ENCODE measurements around the gene CXCR5. TPM values are rescaled to one million over a fixed set of nuclear protein-coding genes. Genes with fewer than 3 reads are reported as not detected.

CXCR5 gene
- total RNA-seq, 2 experiments from 2014 or later, result 18.9 to 21.3 TPM

DNA sequence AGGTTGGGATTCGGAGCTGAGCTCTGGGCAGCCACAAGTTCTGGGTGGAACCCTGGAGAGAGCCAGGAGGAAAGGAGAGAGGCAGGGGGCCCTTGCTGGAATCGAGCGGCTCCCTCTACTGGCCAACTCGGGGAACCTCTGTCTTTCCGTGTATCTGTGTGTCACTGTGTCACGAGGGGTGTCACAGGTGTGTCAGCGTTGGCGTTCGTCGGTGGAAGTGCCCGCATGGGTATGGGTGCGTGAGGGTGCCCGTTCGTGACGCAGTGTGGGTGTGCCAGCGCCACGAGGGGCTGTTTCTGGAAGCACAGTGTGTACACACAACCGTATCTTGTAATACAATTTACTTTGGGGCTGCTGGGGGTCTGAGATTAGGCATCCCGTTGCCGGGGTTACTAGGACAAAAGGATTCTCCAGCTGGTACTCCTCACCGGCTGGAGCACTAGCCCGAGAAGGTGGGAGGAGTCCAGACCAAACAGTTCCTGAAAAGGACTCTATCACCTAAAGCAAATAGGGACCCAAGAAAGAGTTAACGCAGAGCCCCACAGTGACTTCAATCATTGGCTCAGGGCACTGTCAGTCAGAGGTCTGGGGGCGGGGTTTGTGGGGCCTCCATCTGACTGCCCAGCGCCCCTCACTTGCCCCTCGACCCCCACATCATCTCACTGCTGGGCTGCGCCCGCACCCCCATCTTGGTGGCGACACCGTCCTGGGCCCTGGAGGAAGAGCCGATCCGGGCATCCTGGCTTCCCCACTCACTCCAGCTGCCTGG lies 44.6 kb downstream of the CXCR5 start:
- CTCF ChIA-PET, result interaction anchor here (0.5 to 1.7 kb wide), 7 partner anchors 22 to 247 kb away, joined by 3 to 9 read pairs (median 3); partner anchors contain the start of gene CXCR5
- POLR2A ChIA-PET, result interaction anchor here (0.6 to 2.6 kb wide), 3 partner anchors 18 to 163 kb away, joined by 3 to 10 read pairs (median 4); no protein-coding TSS in a partner anchor
- Mint-ChIP-seq H3K36me3 (ENCODE audit: low read depth) (no peaks in the 10 kb centered on the region), H3K27me3 (no peaks in the 10 kb centered on the region), H3K9me3 (ENCODE audit: low read depth) (no peaks in the 10 kb centered on the region), H3K4me3 (peak overlapping the region; percentile 86), H3K27ac (peak overlapping the region; percentile 97), H3K4me1 (peaks cover 42% of the 10 kb centered on the region)
- ATAC-seq (peak; percentile 51), DNase-seq (peak; percentile 95)
- intact Hi-C loops (cut with DNase I, micrococcal nuclease), result loop anchor here (1.0 to 5.0 kb wide), 11 partner anchors 16 to 706 kb away; partner anchors contain the start of genes CXCR5 (in 2 of the 2), KMT2A (in 2 of the 2), RPS25 (in 2 of the 2) and TRAPPC4 (in 2 of the 2)

DNA sequence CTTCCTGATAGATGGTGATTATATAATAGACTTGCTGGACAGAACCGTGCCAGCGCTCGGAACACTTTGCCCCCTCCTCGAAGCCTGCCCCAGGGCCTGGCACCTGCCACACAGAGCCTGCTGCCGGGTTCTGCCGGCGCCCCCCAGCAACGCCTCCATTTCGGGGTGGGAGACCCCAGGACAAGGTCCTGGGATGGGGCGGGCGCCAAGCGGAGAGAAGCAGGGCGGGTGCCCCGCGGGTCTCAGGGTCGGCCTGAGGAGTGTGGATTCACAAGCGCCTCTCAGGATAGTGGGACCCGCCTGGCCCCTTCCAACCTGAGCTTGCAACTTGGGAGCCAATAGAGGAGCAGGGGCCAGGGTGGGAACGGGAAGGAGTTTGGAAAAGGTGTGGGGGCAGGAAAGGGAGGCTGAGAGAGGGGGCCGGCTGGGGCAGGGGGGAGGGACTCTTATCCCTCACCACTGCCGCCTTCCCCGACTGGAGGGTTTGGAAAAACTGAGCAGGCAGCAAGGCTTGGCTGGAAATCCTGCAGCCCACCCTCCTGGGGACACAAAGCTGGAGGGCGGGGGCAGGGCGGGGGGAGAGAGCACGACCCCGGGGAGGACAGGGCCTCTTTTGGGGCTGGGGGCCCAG lies 45.3 kb downstream of the CXCR5 start:
- ChIA-PET CTCF (interaction anchor here (0.6 to 4.5 kb wide), 7 partner anchors 14 to 141 kb away, joined by 3 to 96 read pairs (median 4); partner anchors contain the start of genes CXCR5 and VPS11), POLR2A (interaction anchor here (1.0 to 2.6 kb wide), 4 partner anchors 14 to 136 kb away, joined by 4 to 10 read pairs (median 7); partner anchors contain the start of gene CXCR5)
- Mint-ChIP-seq H3K4me1 (peaks cover 40% of the 10 kb centered on the region), H3K4me3 (peak overlapping the region; percentile 86), H3K36me3 (ENCODE audit: low read depth) (no peaks in the 10 kb centered on the region), H3K27me3 (no peaks in the 10 kb centered on the region), H3K9me3 (ENCODE audit: low read depth) (no peaks in the 10 kb centered on the region), H3K27ac (peak overlapping the region; percentile 97)
- DNase-seq, result peak; percentile 72
- ATAC-seq, result peak; percentile 1
- intact Hi-C loops (cut with DNase I, micrococcal nuclease), result loop anchor here (1.0 to 5.0 kb wide), 13 partner anchors 17 to 707 kb away; partner anchors contain the start of genes CXCR5 (in 2 of the 2), KMT2A (in 2 of the 2), RPS25 (in 2 of the 2) and TRAPPC4 (in 2 of the 2)

DNA sequence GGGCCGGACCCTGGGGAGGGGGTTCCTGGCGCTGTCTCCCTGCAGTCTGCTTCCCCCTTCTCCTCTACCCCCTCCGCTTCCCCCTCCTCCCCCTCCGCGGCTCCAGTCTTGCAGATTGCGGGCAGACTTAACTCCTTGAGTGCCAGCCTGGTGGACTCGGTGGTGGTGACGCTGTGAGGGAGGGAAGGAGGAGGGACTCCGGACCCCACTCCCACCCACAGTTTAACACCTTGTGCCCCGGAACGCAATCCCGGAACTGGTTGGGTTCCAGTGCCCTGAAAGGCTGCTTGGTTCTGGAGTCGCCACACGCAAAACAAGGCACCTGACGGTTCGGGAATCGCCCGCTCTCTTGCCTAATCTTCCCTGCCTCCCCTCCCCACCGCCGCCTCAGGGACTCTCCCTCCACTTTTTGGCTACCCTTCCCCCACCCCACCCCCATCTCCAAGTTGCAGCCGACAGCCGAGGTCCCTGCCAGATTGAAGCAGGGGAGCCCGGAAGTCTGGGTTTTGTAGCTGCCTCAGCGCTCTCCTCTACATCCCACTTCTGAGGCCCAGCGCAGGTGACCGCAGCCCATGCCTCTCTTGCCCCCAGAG lies 45.9 kb downstream of the CXCR5 start:
- intact Hi-C loops (cut with DNase I, micrococcal nuclease), result loop anchor here (1.0 to 5.0 kb wide), 18 partner anchors 11 to 707 kb away; partner anchors contain the start of genes KMT2A (in 2 of the 2), ATP5MG (in 1 of the 2), CBL (in 1 of the 2) and CD3D (in 1 of the 2)
- peak overlapping the region; percentile 86 for H3K4me3 Mint-ChIP-seq
- peak; percentile 24 for ATAC-seq
- CTCF ChIA-PET, result interaction anchor here (0.5 to 4.5 kb wide), 21 partner anchors 10 to 240 kb away, joined by 3 to 96 read pairs (median 4); partner anchors contain the start of genes CENATAC, CXCR5 and VPS11
- H3K9me3 Mint-ChIP-seq (ENCODE audit: low read depth), result no peaks in the 10 kb centered on the region
- DNase-seq, result peak; percentile 92
- no peaks in the 10 kb centered on the region for H3K36me3 Mint-ChIP-seq (ENCODE audit: low read depth)
- POLR2A ChIA-PET, result interaction anchor here (0.5 to 2.6 kb wide), 9 partner anchors 15 to 141 kb away, joined by 4 to 10 read pairs (median 4); partner anchors contain the start of genes CXCR5 and DDX6
- H3K27ac Mint-ChIP-seq, result peak overlapping the region; percentile 93
- no peaks in the 10 kb centered on the region for H3K27me3 Mint-ChIP-seq
- H3K4me1 Mint-ChIP-seq, result peaks cover 40% of the 10 kb centered on the region

DNA sequence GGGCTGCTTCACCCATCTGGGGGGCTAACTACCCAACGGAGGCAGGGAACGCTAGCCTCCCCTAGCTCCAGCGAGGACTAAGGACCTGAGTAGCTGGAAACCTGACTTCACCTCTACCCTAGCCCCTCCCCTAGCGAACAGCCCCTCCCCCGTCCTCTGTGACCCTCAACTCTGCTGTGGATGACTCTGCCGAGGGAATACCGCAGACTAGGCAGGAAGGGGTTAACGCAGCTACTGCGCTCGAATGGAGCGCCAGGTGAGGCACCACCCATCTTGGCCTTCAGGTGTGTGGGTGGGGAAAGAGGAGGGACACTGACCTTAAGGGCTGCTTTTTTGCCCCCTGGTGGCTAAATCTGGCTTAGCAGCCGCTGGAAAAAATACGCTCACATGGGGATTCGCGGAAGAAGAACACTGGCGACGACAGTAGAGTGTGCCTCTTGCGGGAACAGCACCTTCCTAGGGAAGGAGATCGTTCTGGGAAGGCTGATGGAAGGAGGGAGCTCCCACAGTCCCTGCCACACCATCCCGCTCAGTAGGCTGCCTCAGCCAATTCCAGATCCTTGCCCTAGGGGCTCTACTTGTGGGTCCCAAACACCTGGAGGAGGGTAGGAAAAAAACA lies 46.5 kb downstream of the CXCR5 start:
- intact Hi-C loops (cut with DNase I, micrococcal nuclease), result loop anchor here (1.0 to 2.0 kb wide), 9 partner anchors 10 to 240 kb away; partner anchors contain the start of genes CENATAC (in 1 of the 2), DDX6 (in 1 of the 2), HYOU1 (in 1 of the 2) and SLC37A4 (in 1 of the 2)
- ATAC-seq (peak; percentile 37), DNase-seq (peak; percentile 93)
- CTCF ChIA-PET, result interaction anchor here (0.5 to 4.5 kb wide), 28 partner anchors 8 to 243 kb away, joined by 3 to 96 read pairs (median 4); partner anchors contain the start of genes CENATAC, CXCR5 and VPS11
- H3K9me3 Mint-ChIP-seq (ENCODE audit: low read depth), result no peaks in the 10 kb centered on the region
- H3K36me3 Mint-ChIP-seq (ENCODE audit: low read depth), result no peaks in the 10 kb centered on the region
- POLR2A ChIA-PET, result interaction anchor here (0.5 to 2.6 kb wide), 9 partner anchors 14 to 142 kb away, joined by 3 to 10 read pairs (median 4); partner anchors contain the start of genes CXCR5 and DDX6
- no peaks in the 10 kb centered on the region for H3K27me3 Mint-ChIP-seq
- H3K4me3 Mint-ChIP-seq, result peak overlapping the region; percentile 86
- H3K4me1 Mint-ChIP-seq, result peaks cover 40% of the 10 kb centered on the region
- peak overlapping the region; percentile 93 for H3K27ac Mint-ChIP-seq

DNA sequence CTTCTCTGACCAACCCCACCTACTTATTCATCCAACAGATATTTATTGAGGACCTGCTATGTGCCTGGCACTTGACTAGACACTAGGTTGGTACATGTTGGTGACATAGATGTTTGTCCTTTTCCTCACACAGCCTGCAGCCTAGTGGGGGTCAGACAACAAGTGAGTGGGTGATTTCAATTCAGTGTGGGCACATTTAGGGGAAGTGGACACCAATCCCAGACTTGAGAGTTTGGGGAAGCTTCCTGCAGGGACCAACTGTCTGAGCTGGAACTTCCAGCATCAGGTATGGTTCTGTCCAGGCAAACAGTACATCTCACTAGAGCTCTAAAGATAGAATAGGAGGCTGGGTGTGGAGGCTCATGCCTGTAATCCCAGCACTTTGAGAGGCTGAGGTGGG lies 47.9 kb downstream of the CXCR5 start:
- POLR2A ChIA-PET, result interaction anchor here (0.5 kb wide), 1 partner anchor 135 kb away, joined by 3 read pairs; no protein-coding TSS in a partner anchor
- H3K4me3 Mint-ChIP-seq, result peak overlapping the region; percentile 86
- H3K9me3 Mint-ChIP-seq (ENCODE audit: low read depth), result no peaks in the 10 kb centered on the region
- ATAC-seq, result no peak
- CTCF ChIA-PET, result interaction anchor here (0.7 to 4.5 kb wide), 13 partner anchors 8 to 242 kb away, joined by 3 to 96 read pairs (median 4); partner anchors contain the start of genes C2CD2L and CXCR5
- intact Hi-C loops (cut with DNase I, micrococcal nuclease), result loop anchor here in 1 of 2 experiments (2.0 kb wide), 1 partner anchor 141 kb away; the partner anchor contains the start of gene DDX6
- no peak overlapping the region for H3K27ac Mint-ChIP-seq
- DNase-seq, result no peak
- no peaks in the 10 kb centered on the region for H3K36me3 Mint-ChIP-seq (ENCODE audit: low read depth)
- H3K27me3 Mint-ChIP-seq, result no peaks in the 10 kb centered on the region
- peaks cover 34% of the 10 kb centered on the region for H3K4me1 Mint-ChIP-seq

DNA sequence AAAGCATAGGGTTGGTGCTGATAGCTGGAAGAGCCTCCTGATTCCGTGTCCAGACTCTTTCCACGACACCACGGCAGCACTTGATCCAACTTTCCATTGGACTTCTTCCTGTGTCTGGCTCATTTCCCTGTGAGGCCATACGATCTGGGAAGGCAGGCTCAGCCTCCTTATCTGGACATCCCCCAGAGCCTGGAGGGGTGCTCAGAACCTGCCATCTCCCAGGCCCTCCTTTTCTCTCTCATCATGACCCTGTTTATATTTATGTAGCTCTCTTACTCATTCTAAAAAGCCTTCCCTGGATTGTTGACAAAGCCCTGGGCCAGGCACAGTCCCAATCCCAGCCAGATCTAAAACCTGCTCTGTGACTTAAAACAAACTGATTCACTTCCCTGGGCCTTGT lies 49.8 kb downstream of the CXCR5 start:
- Mint-ChIP-seq H3K27me3 (no peaks in the 10 kb centered on the region), H3K36me3 (ENCODE audit: low read depth) (no peaks in the 10 kb centered on the region), H3K27ac (no peak overlapping the region), H3K4me1 (peaks cover 17% of the 10 kb centered on the region), H3K9me3 (ENCODE audit: low read depth) (no peaks in the 10 kb centered on the region), H3K4me3 (no peak overlapping the region)
- CTCF ChIA-PET, result interaction anchor here (0.6 to 4.5 kb wide), 3 partner anchors 21 to 120 kb away, joined by 3 to 96 read pairs (median 3); no protein-coding TSS in a partner anchor
- intact Hi-C loops (cut with DNase I, micrococcal nuclease), result no loop called here
- ATAC-seq (no peak), DNase-seq (no peak)
- POLR2A ChIA-PET, result interaction anchor here (0.7 kb wide), 1 partner anchor 808 kb away, joined by 3 read pairs; no protein-coding TSS in a partner anchor

DNA sequence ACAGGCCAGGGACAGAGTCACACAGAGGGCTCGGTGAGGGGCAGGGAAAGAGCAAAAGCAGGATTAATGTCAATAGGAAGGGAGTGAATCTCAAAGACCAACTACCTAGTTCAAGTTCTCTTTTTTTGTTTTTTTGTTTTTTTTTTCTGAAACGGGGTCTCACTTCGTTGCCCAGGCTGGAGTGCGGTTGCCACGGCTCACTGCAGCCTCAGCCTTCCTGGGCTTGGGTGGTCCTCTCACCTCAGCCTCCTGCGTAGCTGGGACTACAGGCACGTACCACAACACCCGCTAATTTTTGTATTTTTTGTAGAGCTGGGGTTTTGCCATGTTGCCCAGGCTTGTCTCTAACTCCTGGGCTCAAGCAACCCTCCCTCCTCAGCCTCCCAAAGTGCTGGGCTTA lies 51.7 kb downstream of the CXCR5 start:
- H3K4me3 Mint-ChIP-seq, result no peak overlapping the region
- intact Hi-C loops (cut with DNase I, micrococcal nuclease), result no loop called here
- H3K9me3 Mint-ChIP-seq (ENCODE audit: low read depth), result no peaks in the 10 kb centered on the region
- ATAC-seq (no peak), DNase-seq (no peak)
- ChIA-PET CTCF (interaction anchor here (0.9 kb wide), 1 partner anchor 10 kb away, joined by 3 read pairs; the partner anchor contains the start of gene BCL9L), POLR2A (interaction anchor here (0.6 kb wide), 1 partner anchor 492 kb away, joined by 5 read pairs; no protein-coding TSS in a partner anchor)
- H3K36me3 Mint-ChIP-seq (ENCODE audit: low read depth), result no peaks in the 10 kb centered on the region
- peaks cover 32% of the 10 kb centered on the region for H3K4me1 Mint-ChIP-seq
- no peak overlapping the region for H3K27ac Mint-ChIP-seq
- H3K27me3 Mint-ChIP-seq, result no peaks in the 10 kb centered on the region

DNA sequence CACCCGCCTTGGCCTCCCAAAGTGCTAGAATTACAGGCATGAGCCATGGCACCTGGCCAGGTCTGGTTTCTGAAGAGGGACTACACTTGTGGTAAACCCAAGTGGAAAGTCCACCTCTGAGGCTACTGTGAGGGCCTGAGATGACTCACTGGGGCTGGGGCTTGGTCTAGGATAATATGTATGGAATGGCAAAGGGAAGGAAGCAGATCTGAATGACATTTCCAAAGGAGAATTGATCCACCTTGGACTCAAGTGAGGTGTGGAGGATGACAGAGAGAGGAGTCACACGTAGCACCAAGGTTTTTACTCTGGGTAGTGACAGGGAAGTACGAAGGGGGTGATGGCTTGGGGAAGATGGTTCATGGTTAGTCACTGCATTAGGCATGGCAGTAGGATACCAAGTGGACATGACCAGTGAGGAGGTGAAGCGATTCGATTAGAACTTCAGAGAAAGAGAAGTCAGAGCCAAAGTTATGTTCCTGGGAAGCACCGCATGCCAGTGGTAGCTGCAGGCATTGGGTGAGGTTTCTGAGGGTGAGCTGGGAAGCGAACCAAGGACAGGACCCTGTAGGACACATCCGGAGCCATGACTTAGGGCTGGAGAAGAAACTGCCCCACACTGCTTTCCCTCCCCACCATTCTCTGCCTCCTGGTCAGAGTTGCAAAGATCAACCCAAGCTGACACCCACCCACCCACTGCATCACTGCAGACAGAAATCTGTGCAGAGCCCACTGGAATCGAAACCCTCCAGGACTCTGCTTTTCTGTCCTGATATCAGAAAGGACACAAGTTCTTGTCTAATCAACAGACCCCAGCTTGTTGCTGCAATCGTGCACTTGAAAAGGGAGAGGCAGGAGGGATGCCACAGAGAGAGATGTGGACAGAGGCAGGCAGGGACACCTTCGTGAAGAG lies 55.1 kb downstream of the CXCR5 start:
- no peak for DNase-seq
- H3K36me3 Mint-ChIP-seq (ENCODE audit: low read depth), result no peaks in the 10 kb centered on the region
- no peaks in the 10 kb centered on the region for H3K27me3 Mint-ChIP-seq
- intact Hi-C loops (cut with DNase I, micrococcal nuclease), result no loop called here
- ChIA-PET POLR2A (no interaction called here), CTCF (interaction anchor here (0.6 to 2.6 kb wide), 4 partner anchors 8 to 249 kb away, joined by 3 to 24 read pairs (median 6); no protein-coding TSS in a partner anchor)
- no peaks in the 10 kb centered on the region for H3K9me3 Mint-ChIP-seq (ENCODE audit: low read depth)
- no peak for ATAC-seq
- H3K4me3 Mint-ChIP-seq, result no peak overlapping the region
- H3K4me1 Mint-ChIP-seq, result peaks cover 37% of the 10 kb centered on the region
- H3K27ac Mint-ChIP-seq, result peak overlapping the region; percentile 61

DNA sequence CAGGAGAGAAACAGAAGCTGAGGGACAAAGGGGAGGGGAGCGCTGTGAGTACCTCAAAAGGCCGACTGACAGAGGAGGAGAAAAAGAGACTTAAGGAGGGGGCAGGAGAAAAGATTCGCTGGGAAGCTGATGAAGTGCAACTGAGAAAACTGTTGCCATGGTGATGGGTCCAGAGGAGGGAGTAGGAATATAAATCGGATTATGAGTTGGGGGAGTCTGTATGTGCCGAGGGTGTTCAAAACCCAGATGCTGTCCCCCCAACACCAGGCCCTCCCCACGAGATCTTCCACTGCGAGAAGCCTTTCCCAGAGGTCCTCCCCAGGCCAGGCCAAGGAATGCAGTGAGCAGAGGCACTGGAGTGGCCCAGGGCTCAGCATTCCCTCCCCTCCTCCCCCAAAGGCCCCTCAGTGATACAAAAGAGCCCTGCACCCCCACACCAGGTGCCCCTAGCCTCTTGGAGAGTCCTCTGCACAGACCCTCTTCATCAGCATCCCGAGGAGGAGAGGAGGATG lies 55.8 kb downstream of the CXCR5 start:
- POLR2A ChIA-PET, result interaction anchor here (0.7 to 1.2 kb wide), 3 partner anchors 27 to 150 kb away, joined by 3 to 4 read pairs (median 4); no protein-coding TSS in a partner anchor
- peaks cover 37% of the 10 kb centered on the region for H3K4me1 Mint-ChIP-seq
- no peaks in the 10 kb centered on the region for H3K9me3 Mint-ChIP-seq (ENCODE audit: low read depth)
- no peaks in the 10 kb centered on the region for H3K36me3 Mint-ChIP-seq (ENCODE audit: low read depth)
- no peaks in the 10 kb centered on the region for H3K27me3 Mint-ChIP-seq
- DNase-seq, result no peak
- no peak overlapping the region for H3K4me3 Mint-ChIP-seq
- CTCF ChIA-PET, result interaction anchor here (0.6 to 2.6 kb wide), 6 partner anchors 9 to 250 kb away, joined by 3 to 24 read pairs (median 5); no protein-coding TSS in a partner anchor
- no peak for ATAC-seq
- intact Hi-C loops (cut with DNase I, micrococcal nuclease), result no loop called here
- H3K27ac Mint-ChIP-seq, result peak overlapping the region; percentile 61

All from activated CD4-positive, alpha-beta T cell treated with anti-CD3 and anti-CD28 coated beads for 36 hours (primary cell).